ENCODE data around the gene ACSM4. TPM values are rescaled to one million over a fixed set of nuclear protein-coding genes. Genes with fewer than 3 reads are reported as not detected.
"Not testable (repeated sequence)": the region's sequence is repeated elsewhere in the genome, so short reads cannot be mapped to it uniquely, and the experiment has no call there.

ACSM4 gene, protein sequence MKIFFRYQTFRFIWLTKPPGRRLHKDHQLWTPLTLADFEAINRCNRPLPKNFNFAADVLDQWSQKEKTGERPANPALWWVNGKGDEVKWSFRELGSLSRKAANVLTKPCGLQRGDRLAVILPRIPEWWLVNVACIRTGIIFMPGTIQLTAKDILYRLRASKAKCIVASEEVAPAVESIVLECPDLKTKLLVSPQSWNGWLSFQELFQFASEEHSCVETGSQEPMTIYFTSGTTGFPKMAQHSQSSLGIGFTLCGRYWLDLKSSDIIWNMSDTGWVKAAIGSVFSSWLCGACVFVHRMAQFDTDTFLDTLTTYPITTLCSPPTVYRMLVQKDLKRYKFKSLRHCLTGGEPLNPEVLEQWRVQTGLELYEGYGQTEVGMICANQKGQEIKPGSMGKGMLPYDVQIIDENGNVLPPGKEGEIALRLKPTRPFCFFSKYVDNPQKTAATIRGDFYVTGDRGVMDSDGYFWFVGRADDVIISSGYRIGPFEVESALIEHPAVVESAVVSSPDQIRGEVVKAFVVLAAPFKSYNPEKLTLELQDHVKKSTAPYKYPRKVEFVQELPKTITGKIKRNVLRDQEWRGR
- total RNA-seq, result not detected in 2 replicates

DNA sequence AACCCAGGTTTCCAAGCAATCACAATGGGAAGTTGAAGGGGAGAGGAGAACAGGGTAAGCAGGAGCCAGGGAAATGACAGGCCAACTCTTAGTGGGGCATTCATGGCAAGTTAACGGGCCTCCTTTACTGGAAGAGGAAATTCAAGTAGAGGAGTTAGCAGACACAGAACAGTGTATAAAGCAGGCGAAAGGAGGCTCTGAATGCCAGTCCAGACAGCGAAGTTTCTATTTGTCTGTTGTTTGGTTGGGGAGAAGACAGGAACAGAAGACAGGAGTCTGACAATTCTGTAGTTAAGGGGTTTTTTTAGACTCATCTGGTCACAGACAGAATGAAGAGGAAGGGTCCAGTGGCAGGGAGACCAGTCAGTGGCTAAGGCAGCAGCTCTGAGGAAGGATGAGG, at the start of gene ACSM4:
ACSM4 (plus strand) TSS at position 301 of the 400 bp plus-strand sequence. CDS start 260 bp downstream, outside the sequence.
- intact Hi-C loops (cut with micrococcal nuclease), result no loop called here
- H3K36me3 Mint-ChIP-seq (ENCODE audit: low read depth), result no peaks in the 10 kb centered on the region
- H3K9me3 Mint-ChIP-seq, result no peaks in the 10 kb centered on the region
- H3K4me1 Mint-ChIP-seq (ENCODE audit: low read depth), result no peaks in the 10 kb centered on the region
- peaks cover 8% of the 10 kb centered on the region for H3K27me3 Mint-ChIP-seq (ENCODE audit: insufficient read depth)
- no peak within 1 kb of the TSS for H3K4me3 Mint-ChIP-seq
- DNase-seq (ENCODE audit: low spot score), result no peak
- H3K27ac Mint-ChIP-seq, result no peak within 1 kb of the TSS

DNA sequence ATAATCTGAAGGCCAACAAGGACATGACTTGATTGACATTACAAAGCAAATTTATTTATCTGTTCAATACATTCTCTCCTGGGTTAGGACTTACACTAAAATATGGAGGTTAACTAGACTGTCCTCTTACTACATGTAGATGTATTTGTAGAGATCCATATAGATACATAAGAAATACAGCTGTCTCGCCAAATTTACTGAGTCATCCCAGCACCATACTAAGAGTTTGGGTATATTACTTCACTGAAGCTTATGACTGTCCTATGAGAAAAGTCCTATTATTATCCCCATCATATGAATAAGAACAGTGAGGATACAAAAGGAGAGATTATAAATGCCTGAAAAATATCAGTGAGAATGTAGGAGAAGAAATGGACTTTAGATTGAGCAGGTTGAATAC, 44.8 kb upstream of the ACSM4 start:
- Mint-ChIP-seq H3K4me1 (ENCODE audit: low read depth) (no peaks in the 10 kb centered on the region), H3K36me3 (ENCODE audit: low read depth) (no peaks in the 10 kb centered on the region), H3K4me3 (no peak overlapping the region), H3K27me3 (ENCODE audit: insufficient read depth) (peaks cover 4% of the 10 kb centered on the region), H3K27ac (no peak overlapping the region), H3K9me3 (no peaks in the 10 kb centered on the region)
- no peak for DNase-seq (ENCODE audit: low spot score)
- intact Hi-C loops (cut with micrococcal nuclease), result no loop called here

DNA sequence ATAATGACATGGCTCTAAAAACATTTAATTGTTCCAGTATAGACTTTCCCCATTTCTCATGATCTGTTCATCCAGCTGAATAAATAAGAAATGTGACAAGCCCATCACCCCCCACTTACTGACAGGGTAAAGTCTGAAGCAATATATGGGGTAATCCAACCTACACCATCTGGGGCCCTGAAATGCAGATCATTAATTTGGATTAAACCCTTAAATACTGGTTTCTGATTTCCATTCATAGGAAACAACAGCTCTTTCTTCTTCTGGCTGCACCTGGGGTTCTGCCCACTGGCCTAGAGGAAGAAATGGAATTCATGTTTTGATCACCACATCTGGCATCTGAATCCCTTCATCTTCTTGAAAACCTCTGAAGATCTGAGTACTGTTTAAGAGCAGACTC, 39.3 kb upstream of the ACSM4 start:
- no peaks in the 10 kb centered on the region for H3K9me3 Mint-ChIP-seq
- no peak for DNase-seq (ENCODE audit: low spot score)
- H3K4me1 Mint-ChIP-seq (ENCODE audit: low read depth), result no peaks in the 10 kb centered on the region
- H3K4me3 Mint-ChIP-seq, result no peak overlapping the region
- H3K36me3 Mint-ChIP-seq (ENCODE audit: low read depth), result no peaks in the 10 kb centered on the region
- H3K27me3 Mint-ChIP-seq (ENCODE audit: insufficient read depth), result no peaks in the 10 kb centered on the region
- H3K27ac Mint-ChIP-seq, result no peak overlapping the region
- intact Hi-C loops (cut with micrococcal nuclease), result no loop called here

DNA sequence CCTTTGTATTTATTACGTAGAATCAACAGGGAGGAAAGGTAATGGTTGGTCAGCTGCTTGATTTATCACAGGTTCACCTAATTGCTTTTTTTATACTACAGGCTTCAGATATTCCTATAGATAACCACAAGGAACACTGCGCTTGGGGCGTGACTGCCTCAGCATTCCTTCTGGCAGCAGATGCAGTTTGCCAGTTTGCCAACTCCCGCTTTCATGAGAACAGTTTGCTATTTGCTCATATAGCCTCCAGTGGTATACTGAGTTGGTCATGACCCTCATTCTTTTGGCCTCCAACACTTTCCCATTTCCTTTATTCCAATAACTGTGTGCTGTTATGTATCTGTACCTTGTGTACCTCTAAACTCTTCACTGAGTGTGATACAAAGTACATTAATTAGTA, 38.6 kb upstream of the ACSM4 start:
- DNase-seq (ENCODE audit: low spot score), result no peak
- H3K9me3 Mint-ChIP-seq, result no peaks in the 10 kb centered on the region
- H3K27ac Mint-ChIP-seq, result no peak overlapping the region
- no peak overlapping the region for H3K4me3 Mint-ChIP-seq
- no peaks in the 10 kb centered on the region for H3K27me3 Mint-ChIP-seq (ENCODE audit: insufficient read depth)
- no peaks in the 10 kb centered on the region for H3K36me3 Mint-ChIP-seq (ENCODE audit: low read depth)
- no peaks in the 10 kb centered on the region for H3K4me1 Mint-ChIP-seq (ENCODE audit: low read depth)
- intact Hi-C loops (cut with micrococcal nuclease), result no loop called here

DNA sequence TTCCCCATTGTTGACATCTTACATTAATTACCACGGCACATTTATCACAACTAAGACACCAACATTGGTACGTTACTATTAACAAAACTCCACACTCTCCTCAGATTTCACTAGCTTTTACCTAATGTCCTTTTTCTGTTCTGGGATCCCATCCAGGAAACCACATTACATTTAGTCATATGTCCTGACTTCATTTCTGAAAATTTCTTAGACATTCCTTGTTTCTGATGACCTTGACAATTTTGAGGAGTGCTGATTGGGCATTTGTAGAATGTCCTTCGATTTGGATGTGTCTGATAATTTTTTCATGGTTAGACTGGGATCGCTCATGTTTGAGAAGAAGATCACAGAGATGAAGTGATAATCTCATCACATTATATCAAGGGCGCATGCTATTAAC, 34.6 kb upstream of the ACSM4 start:
- H3K27me3 Mint-ChIP-seq (ENCODE audit: insufficient read depth), result no peaks in the 10 kb centered on the region
- no peaks in the 10 kb centered on the region for H3K9me3 Mint-ChIP-seq
- intact Hi-C loops (cut with micrococcal nuclease), result no loop called here
- H3K4me3 Mint-ChIP-seq, result no peak overlapping the region
- H3K27ac Mint-ChIP-seq, result no peak overlapping the region
- H3K4me1 Mint-ChIP-seq (ENCODE audit: low read depth), result no peaks in the 10 kb centered on the region
- DNase-seq (ENCODE audit: low spot score), result no peak
- no peaks in the 10 kb centered on the region for H3K36me3 Mint-ChIP-seq (ENCODE audit: low read depth)

DNA sequence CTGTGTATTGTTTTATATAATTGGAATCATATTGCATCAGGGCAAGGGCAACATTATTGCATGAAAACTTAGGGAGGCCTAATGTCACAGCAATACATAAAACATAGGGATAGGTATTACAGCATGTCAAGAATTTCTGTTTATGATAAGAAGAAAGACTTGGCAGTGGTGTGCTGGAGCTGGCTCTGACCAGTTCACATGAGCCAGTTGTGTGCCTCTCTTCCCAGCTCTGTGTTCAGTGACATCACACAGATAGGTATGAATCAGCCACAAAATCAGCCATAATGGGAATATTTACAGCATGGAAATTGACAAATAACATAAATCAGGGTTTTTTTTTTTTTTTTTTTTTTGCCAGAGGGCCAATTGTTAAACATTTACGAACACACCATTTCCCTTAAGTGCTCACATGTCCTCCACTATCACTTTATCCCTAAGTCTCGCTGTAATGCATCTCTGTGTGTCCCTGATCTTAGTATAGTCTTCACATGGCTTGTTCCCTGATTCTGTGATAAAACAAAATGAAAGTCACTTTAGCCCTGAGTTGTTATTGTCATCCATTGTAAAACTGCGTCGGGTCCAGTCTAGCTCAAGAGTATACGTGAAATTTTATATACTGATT, 31.9 kb upstream of the ACSM4 start:
- intact Hi-C loops (cut with micrococcal nuclease), result no loop called here
- Mint-ChIP-seq H3K27me3 (ENCODE audit: insufficient read depth) (peaks cover 5% of the 10 kb centered on the region), H3K27ac (no peak overlapping the region), H3K4me1 (ENCODE audit: low read depth) (no peaks in the 10 kb centered on the region), H3K4me3 (no peak overlapping the region), H3K36me3 (ENCODE audit: low read depth) (no peaks in the 10 kb centered on the region), H3K9me3 (no peaks in the 10 kb centered on the region)
- no peak for DNase-seq (ENCODE audit: low spot score)

DNA sequence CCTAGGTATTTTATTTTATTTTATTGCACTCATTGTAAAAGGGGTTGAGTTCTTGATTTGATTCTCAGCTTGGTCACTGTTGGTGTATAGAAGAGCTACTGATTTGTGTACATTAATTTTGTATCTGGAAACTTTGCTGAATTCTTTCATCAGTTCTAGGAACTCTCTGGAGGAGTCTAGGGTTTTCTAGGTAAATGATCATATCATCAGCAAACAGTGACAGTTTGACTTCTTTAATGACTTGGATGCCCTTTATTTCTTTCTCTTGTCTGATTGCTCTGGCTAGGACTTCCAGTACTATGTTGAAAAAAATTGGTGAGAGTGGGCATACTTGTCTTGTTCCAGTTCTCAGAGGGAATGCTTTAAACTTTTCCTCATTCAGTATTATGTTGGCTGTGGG, 28.4 kb upstream of the ACSM4 start:
- DNase-seq (ENCODE audit: low spot score); H3K4me3 Mint-ChIP-seq; H3K9me3 Mint-ChIP-seq; H3K36me3 Mint-ChIP-seq (ENCODE audit: low read depth); H3K4me1 Mint-ChIP-seq (ENCODE audit: low read depth); H3K27me3 Mint-ChIP-seq (ENCODE audit: insufficient read depth); intact Hi-C loops (cut with micrococcal nuclease); H3K27ac Mint-ChIP-seq: not testable (repeated sequence)

DNA sequence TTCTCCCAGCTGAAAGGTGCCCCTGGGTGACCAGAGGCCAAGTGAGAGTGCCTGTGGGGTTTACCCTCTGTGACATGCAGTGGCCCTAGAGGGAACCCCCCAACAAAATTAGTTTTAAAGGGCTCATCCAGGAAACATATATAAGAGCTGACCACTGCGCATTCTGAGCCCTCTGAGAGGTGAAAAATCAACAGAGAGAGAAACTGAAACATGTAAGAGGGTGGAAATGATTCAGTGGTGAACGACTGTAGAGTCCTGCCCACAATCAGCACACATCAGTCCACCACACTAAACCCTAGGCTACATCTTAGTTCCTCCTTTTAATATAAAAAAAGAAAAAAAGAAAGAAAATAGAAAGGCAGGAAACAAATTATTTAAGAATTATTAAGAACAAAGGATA, 21.0 kb upstream of the ACSM4 start:
- intact Hi-C loops (cut with micrococcal nuclease), result no loop called here

DNA sequence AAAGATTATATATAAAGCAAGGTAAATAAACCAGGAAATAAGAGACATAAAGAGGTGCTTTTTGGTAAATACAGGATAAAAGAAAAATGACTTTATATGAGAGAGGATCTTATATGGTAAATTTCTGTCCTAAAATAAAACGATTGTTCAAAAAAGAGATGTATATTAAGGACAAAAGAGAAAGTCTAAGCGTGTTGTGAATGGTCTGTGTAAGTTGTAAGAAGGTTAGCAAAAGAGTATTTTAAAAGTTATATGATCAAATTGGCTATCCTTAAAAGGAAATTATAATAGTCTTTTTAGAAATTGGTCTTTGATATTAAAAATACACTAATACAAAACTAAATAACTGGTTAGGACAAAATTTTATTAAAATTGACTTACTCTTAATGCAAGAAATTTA, 14.1 kb upstream of the ACSM4 start:
- intact Hi-C loops (cut with micrococcal nuclease), result no loop called here
- DNase-seq (ENCODE audit: low spot score), result no peak
- Mint-ChIP-seq H3K9me3 (peaks cover 8% of the 10 kb centered on the region), H3K27me3 (ENCODE audit: insufficient read depth) (no peaks in the 10 kb centered on the region), H3K4me3 (no peak overlapping the region), H3K27ac (no peak overlapping the region), H3K4me1 (ENCODE audit: low read depth) (no peaks in the 10 kb centered on the region), H3K36me3 (ENCODE audit: low read depth) (no peaks in the 10 kb centered on the region)

More for the DNA sequence above, 21.0 kb upstream of the ACSM4 start:
- Mint-ChIP-seq H3K4me1 (ENCODE audit: low read depth) (no peaks in the 10 kb centered on the region), H3K4me3 (no peak overlapping the region), H3K27me3 (ENCODE audit: insufficient read depth) (peaks cover 2% of the 10 kb centered on the region), H3K36me3 (ENCODE audit: low read depth) (no peaks in the 10 kb centered on the region), H3K9me3 (peaks cover 8% of the 10 kb centered on the region), H3K27ac (no peak overlapping the region)
- no peak for DNase-seq (ENCODE audit: low spot score)

DNA sequence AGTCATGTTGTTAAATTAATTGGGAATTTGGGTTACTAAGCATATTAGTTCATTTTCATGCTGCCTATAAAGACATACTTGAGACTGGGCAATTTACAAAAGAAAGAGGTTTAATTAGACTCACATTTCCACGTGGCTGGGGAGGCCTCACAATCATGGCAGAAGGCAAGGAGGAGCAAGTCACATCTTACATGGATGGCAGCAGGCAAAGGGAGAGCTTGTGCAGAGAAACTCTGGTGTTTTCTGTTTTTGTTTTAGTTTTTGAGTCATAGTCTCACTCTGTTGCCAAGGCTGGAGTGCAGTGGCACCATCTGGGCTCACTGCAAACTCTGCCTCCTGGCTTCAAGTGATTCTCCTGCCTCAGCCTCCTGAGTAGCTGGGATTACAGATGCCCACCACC, 13.3 kb upstream of the ACSM4 start:
- intact Hi-C loops (cut with micrococcal nuclease); H3K27me3 Mint-ChIP-seq (ENCODE audit: insufficient read depth); H3K27ac Mint-ChIP-seq; DNase-seq (ENCODE audit: low spot score); H3K9me3 Mint-ChIP-seq; H3K36me3 Mint-ChIP-seq (ENCODE audit: low read depth); H3K4me3 Mint-ChIP-seq; H3K4me1 Mint-ChIP-seq (ENCODE audit: low read depth): not testable (repeated sequence)

DNA sequence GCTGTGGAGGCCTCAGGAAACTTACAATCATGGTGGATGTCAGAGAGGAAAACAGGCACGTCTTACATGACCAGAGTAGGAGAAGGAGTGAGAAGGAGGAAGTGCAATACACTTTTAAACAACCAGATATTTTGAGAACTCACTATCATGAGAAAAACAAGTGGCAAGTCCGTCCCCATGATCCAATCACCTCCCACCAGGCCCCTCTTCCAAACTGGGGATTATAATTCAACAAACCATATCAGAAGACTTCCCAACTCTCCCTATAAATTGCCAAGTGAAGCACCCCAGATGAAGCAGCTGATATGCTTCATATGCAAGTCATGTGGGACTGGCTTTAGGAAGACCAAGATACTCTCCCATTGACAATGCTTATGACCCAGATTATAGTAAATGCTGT, 11.6 kb upstream of the ACSM4 start:
- no peak overlapping the region for H3K27ac Mint-ChIP-seq
- peaks cover 4% of the 10 kb centered on the region for H3K27me3 Mint-ChIP-seq (ENCODE audit: insufficient read depth)
- no peaks in the 10 kb centered on the region for H3K36me3 Mint-ChIP-seq (ENCODE audit: low read depth)
- no peak for DNase-seq (ENCODE audit: low spot score)
- no peaks in the 10 kb centered on the region for H3K9me3 Mint-ChIP-seq
- H3K4me1 Mint-ChIP-seq (ENCODE audit: low read depth), result no peaks in the 10 kb centered on the region
- intact Hi-C loops (cut with micrococcal nuclease), result no loop called here
- H3K4me3 Mint-ChIP-seq, result no peak overlapping the region

DNA sequence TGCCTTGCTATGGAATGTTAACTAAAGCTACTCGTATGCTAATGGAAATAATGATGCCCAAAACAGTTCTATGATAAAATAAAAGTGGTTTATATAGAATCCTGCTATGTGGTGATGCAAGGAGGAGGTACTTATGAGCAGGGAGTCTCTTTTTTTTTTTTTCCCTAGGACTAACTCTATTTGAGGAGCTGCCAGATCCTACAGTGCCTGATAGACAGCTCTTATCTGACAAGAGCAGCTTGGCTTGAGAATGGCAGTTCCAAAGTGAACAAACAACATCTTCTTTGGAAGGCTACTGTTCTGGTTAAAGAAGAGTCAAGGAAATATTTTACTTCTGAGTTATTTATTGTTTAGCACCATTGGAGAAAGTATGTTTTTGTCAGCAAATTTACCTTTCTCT, 10.2 kb upstream of the ACSM4 start:
- Mint-ChIP-seq H3K9me3 (no peaks in the 10 kb centered on the region), H3K36me3 (ENCODE audit: low read depth) (no peaks in the 10 kb centered on the region), H3K4me1 (ENCODE audit: low read depth) (no peaks in the 10 kb centered on the region), H3K27me3 (ENCODE audit: insufficient read depth) (peaks cover 4% of the 10 kb centered on the region), H3K4me3 (no peak overlapping the region), H3K27ac (no peak overlapping the region)
- intact Hi-C loops (cut with micrococcal nuclease), result no loop called here
- no peak for DNase-seq (ENCODE audit: low spot score)

DNA sequence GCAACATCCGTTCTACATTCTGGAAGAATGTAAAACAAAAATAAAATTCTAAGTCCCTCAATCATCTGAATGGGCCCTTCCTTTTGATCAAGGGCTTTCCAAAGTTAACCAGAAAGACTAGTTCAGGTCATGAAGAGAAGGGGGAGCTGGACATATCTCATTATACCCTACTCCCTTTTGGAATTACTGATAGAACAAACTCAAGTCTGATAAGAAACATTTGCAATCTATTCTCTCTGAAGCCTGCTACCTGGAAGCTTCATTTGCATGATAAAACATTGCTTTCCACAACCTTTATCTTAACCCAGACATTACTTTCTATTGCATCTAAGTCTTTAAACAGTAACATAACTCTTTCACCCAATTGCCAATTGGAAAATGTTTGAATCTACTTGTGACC, 8.3 kb upstream of the ACSM4 start:
- peaks cover 8% of the 10 kb centered on the region for H3K27me3 Mint-ChIP-seq (ENCODE audit: insufficient read depth)
- no peak for DNase-seq (ENCODE audit: low spot score)
- H3K4me3 Mint-ChIP-seq, result no peak overlapping the region
- no peaks in the 10 kb centered on the region for H3K36me3 Mint-ChIP-seq (ENCODE audit: low read depth)
- H3K4me1 Mint-ChIP-seq (ENCODE audit: low read depth), result no peaks in the 10 kb centered on the region
- no peaks in the 10 kb centered on the region for H3K9me3 Mint-ChIP-seq
- intact Hi-C loops (cut with micrococcal nuclease), result no loop called here
- no peak overlapping the region for H3K27ac Mint-ChIP-seq

All from activated T-helper 1 cell treated with anti-CD3 and anti-CD28 coated beads, Interleukin-12 subunit alpha, Interleukin-12 subunit beta, Interleukin-2, Interleukin-4 antibody, amounts not matched to agents 30 ng/mL and 10 ng/mL and 1 ng/mL, durations not matched to agents 14 hours and 24 hours and 36 hours (primary cell).